Left hindlimb (tissue), 1 donor: ENCODE results near the gene ACE.

Source experiments
- DNase-seq: peaks from one replicate; pipeline ENCODE4 v3.0.0-alpha.2; 2018

Gene ACE

DNA sequence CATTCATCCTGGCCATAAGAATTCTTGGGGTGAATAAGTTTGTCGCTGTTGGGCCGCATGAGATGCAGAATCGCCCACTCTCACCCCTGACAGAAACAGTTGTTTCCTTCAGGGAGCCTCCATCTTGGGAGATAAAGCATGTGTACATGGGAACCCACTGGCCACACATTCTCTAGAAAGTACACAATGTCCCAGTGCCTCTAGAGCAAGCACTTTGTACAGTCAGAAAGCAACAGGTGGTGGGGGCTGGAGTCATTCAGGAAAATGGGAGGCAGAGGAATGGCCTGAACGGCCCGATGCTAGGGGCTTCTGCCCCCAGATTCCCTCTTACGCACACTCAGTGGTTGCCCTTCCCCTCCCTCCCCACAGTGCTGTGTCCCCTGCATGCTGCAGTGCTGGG lies 16.1 kb downstream of the ACE start:
- DNase-seq = no peak

DNA sequence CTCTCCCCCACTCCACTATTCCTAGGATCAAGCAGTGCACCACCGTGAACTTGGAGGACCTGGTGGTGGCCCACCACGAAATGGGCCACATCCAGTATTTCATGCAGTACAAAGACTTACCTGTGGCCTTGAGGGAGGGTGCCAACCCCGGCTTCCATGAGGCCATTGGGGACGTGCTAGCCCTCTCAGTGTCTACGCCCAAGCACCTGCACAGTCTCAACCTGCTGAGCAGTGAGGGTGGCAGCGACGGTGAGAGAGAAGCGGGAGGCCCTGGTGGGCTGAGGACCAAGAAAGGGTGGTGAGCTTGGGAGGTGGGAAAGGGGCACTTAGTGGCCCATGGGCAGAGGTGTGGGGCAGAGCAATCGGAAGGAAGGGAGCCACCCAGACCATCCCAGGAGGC lies 16.6 kb downstream of the ACE start:
- no peak for DNase-seq

DNA sequence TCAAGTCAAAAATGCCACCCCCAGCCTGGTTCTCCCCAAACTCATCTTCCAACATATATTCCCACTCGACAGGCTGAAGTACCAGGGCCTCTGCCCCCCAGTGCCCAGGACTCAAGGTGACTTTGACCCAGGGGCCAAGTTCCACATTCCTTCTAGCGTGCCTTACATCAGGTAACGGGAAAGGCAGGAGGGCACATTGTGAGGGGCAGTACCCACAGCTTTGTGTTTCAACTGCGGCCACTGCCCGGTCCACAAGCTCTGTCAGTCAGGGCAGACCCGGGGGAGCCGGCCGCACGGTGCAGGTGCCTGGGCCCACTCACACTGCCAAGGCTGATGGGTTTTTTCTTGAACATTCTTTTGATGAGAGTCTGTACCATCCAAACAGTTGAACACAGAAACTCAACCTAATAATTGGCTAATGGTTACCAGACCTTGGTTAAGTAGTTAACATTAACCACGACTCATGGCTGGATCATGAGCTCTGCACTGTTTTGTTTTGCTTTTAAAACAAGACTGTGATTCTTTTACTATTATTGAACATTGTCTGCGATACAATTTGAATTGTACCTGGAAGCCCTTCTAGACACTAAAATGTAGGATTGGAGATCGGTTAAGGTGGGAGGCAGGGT lies 17.6 kb downstream of the ACE start:
- no peak for DNase-seq

DNA sequence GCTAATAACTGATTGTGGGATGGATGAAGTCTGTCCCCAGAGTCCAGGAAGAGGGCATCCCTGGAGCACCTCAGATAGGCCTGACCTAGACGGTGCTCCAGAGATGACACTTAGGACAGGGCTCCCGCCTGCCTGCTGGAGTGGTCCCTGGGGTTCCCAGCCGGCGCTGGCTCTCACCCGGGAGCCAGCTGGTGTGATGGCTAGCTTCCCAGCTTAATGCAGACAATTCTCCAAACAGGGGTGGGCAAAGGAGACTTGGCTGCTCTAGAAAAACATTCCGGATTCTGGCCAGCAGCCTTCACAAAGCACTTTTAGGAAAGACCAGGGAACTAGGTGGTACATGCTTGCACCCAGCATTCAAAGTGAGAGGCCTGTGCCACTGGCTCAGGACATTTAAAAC lies 18.6 kb downstream of the ACE start:
- DNase-seq = no peak

DNA sequence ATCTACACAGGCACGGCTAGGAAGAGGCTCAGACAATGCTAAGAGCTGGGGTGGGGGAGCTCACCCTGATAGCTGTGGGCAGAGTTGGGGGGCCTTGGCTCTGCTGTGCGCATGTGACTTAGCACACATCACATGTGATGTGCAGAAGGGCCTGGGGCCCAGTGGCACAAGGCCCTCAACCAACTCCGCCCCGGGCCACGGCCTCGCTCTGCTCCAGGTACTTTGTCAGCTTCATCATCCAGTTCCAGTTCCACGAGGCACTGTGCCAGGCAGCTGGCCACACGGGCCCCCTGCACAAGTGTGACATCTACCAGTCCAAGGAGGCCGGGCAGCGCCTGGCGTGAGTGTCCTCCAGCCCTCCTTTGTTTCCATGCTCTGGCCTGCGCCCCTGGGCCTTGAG lies 19.3 kb downstream of the ACE start:
- DNase-seq = no peak

DNA sequence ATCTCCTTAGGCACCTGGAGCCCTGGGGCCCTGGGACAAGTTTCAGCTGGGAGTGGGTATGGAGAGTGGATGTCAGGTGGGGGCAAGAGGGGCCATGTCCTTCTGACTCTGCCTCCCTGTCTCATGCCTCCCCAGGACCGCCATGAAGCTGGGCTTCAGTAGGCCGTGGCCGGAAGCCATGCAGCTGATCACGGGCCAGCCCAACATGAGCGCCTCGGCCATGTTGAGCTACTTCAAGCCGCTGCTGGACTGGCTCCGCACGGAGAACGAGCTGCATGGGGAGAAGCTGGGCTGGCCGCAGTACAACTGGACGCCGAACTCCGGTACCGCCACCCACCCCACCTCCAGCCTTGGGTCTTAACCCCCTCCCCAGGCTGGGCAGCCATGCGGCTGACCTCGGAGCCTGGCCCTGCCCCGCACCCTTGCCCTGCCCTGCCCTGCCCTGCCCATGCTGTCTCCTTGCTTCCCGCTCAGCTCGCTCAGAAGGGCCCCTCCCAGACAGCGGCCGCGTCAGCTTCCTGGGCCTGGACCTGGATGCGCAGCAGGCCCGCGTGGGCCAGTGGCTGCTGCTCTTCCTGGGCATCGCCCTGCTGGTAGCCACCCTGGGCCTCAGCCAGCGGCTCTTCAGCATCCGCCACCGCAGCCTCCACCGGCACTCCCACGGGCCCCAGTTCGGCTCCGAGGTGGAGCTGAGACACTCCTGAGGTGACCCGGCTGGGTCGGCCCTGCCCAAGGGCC lies 20.0 kb downstream of the ACE start:
- DNase-seq = no peak

DNA sequence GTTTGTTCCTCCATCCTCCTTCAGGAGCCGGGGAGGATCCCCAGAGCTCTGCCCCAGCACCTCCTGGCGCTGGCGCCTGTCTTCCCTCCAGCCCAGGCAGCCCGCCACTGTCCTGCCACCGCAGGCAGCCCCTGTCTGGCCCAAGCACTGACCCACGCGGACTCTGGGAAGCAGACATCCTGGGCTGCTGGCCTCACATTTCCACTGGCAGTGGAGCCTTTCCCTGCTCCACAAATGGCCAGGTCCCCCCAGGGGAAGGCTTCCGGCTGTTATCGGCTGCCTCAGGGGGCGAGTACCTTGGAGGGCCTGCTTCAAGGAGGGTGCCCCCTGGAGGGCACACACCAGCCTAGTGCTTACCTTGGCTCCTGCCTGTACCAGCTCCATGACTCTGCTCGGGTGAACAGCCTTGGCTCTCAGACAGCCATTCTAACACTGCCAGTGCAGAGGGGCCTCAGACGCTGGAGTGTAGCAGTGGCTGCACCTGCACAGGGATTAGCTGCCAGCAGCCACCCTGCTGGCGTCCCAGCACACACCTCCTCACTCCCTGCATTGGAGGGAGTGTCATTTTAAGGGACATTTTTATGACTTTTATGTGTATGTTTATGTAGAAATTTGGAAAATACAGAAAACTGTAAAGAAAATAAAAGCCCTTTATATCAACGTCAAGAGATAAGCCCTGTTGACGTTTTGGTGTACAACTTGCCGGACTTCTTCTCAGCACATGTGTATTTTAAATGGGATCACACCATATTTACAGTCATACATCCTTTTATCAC lies 21.0 kb downstream of the ACE start:
- no peak for DNase-seq

DNA sequence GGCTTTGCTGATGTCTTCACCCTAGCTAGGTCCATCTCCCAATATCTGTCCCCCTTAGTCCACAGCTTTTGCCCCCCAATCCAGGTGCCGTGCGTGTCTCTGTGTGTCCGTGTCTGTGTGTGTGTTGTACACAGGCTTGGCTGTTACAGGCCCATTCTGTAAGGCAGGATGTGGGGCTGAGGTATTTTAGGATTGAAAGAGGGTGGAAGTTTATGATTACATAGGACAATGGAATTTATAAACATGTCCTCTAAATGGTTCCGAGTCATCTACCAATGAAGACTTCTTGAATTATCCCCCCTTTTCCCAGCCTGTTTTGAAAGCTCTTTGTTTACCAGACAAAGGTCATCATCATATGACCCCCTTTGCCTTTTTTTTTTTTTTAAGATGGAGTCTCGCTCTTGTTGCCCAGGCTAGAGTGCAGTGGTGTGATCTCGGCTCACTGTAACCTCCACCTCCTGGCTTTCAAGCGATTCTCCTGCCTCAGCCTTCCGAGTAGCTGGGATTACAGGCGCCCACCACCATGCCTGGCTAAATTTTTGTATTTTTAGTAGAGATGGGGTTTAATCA lies 21.9 kb downstream of the ACE start:
- no peak for DNase-seq

DNA sequence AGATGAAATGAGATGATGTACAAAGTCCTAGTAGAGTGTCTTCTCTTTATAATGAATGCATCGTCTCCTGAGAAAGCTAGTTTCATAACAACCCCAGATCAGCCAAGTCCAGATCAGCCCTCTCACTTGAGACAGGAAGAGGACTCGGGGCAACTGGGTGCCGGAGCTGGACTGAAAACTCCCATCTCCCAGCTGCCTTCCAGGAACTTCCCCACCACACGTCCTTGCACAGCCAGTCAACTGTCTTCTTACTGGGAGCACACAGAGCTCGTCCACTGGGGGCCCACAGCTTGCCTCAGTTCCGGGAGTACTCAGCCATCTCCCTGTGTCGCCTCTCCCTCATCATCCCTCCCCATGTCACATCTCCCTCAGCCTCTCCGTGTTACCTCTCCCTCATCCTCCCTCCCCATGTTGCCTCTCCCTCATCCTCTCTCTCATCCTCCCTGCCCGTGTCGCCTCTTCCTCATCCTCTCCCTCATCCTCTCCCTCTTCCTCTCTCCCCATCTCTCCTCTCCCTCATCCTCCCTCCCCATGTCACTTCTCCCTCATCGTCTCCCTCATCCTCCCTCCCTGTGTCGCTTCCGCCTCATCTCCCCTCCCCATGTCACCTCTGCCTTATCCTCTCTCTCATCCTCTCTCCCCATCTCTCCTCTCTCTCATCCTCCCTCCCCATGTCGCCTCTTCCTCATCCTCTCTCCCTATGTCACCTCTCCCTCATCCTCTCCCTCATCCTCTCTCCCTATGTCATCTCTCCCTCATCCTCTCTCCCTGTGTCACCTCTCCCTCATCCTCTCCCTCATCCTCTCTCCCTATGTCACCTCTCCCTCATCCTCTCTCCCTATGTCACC lies 23.9 kb downstream of the ACE start:
- no peak for DNase-seq

DNA sequence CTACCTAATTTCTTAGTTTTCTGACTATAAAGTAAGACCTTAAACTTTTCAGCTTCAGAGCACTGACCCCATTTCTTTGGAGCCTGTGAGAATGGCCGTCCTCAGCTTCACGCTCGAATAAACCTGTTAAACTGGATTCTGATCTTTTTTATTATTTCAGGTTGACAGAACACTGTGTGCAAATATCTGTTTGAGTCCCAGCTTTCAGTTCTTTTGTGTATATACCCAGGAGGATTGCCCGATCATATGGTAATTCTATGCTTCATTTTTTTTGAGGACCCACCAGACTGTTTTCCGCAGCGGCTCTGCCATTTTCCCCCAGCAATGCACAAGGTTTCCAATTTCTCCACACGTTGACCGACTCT lies 26.5 kb downstream of the ACE start:
- no peak for DNase-seq

DNA sequence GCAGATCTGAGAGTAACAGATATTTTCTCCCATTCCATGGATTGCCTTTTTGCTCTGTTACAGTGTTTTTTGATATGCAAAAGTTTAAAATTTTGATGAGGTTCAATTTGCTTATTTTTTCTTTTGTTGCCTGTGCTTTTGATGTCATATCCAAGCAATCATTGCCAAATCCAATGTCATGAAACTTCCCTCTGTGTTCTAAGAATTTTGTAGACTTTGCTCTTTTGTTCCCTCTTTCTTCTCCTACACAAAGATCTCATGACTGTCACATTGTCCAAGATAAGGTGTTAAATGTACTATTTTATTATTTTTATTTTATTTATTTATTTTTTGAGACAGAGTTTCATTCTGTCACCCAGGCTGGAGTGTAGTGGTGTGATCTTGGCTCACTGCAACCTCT lies 27.4 kb downstream of the ACE start:
- no peak for DNase-seq

DNA sequence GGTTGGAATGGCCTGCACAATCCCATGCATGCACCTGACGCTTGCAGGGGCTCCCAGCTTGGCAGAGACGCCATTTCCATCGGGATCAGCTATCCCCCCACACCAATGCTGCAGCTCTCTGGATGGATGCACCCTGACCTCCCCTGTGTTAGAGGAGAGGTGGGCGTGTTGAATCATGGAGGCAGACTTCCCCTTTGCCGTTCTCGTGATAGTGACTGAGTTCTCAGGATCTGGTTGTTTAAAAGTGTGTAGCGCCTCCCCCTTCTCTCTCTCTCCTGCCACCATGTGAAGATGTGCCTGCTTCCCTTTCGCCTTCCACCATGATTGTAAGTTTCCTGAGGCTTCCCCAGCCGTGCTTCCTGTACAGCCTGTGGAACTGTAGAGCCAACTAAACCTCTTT lies 28.5 kb downstream of the ACE start:
- DNase-seq = no peak

DNA sequence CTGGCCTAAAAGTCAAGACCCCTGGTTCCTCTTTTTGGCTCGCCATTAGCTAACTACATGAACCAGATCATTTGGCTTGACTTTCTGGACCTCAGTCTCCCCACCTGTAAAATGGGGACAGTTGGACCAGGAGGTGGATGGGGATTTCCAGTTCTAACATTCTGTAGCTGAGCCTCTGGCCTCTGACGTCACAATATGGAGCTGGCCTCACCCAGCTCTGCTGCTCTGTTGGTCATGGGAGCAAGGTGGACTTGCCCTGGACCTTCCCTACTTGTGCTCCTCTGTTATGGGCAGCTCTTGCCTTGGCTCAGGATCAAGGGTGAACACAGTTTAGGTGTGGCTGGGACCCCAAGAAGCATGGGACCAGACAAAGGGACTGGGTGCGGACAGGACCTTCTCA lies 29.8 kb downstream of the ACE start:
- no peak for DNase-seq

DNA sequence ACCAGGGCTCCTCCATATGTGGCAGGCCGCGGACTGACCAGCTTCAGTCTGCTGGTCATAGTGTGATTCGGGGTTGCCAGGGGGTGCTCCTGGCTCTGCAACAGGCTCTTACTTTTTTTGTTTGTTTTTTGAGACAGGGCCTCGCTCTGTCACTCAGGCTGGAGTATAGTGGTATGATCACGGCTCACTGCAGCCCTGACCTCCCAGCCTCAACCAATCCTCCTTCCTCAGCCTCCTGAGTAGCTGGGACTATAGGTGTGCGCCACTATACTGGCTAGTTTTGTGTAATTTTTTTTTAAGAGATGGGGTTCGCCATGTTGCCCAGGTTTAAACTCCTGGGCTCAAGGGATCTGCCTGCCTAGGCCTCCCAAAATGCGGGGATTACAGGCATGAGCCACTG lies 34.5 kb downstream of the ACE start:
- no peak for DNase-seq

DNA sequence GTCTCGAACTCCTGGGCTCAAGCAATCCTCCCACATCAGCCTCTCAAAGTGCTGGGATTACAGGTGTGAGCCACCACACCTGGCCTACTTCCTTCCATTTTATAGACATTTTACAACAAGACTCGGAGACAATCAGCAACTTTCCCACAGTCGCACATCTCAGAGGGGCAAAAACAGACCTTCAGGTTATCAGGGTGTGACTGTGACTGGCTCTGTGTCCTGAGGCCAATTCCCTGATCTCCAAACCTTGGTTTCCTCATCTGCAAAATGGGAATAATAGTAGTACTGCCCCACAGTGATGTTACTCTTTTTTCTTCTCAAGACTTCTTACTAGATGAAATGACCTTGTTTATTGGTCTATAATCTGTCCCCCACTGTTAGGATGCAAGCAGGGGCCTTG lies 35.5 kb downstream of the ACE start:
- no peak for DNase-seq

DNA sequence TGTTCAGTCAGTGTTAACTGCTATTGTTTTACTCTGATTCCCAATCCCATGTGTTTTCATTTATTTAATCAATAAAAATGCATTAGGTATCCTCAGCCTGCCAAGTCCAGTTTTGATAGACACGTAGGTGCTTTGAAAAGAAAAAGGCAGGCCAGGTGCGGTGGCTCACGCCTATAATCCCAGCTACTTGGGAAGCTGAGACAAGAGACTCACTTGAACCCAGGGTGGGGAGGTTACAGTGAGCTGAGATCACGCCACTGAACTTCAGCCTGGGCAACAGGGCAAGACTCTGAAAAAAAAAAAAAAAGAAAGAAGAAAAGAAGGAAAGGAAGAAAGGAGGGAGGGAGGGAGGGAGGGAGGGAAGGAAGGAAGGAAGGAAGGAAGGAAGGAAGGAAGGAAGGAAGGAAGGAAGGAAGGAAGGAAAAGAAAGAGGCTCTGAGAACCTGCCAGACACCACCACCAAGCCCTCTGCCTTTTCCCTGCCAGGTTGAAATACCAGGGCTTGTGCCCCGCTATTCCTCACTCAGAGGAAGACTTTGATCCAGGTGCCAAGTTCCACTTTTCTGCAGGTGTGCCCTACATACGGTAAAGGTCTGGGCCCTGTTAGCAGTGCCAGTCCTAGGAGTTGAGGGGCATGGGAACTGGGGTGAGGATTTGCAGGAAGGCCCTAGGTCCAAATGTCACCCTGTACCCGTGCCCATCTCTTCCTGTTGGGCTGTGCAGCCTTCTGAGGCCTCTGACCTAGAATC lies 36.2 kb downstream of the ACE start:
- DNase-seq = no peak

DNA sequence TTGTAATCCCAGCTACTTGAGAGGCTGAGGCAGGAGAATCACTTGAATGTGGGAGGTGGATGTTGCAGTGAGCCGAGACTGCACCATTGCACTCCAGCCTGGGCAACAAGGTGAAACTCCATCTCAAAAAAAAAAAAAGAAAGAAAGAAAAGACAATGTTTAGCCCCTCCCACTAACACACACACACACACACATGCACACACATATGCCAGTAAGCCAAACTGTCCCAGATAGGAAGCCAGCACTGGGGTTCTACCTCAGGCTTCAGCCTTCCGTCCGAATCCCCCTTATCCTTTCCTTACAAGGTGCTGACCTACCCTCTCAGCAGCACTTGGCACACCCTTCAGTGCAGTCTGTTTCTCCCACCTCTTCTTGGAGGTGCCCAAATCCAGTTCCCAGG lies 37.6 kb downstream of the ACE start:
- DNase-seq = no peak

DNA sequence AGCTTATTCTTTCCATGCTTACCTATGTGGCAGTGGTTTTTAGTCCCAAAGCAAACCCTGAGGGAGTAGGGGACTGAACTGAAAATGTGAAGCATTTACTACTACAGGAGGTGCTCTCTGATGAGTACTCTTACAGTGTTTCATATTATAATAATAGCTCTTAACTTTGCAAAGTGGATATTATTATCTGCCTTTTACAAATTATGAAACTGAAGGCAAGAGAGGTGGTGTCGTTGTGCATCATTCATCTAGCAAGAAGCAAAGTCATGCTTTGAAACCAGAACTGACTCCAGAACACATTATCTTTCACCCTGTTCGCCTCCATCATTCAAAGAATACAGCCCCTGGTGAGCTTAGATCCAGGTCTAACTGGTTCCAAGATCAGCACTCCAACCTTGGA lies 38.1 kb downstream of the ACE start:
- DNase-seq = no peak

DNA sequence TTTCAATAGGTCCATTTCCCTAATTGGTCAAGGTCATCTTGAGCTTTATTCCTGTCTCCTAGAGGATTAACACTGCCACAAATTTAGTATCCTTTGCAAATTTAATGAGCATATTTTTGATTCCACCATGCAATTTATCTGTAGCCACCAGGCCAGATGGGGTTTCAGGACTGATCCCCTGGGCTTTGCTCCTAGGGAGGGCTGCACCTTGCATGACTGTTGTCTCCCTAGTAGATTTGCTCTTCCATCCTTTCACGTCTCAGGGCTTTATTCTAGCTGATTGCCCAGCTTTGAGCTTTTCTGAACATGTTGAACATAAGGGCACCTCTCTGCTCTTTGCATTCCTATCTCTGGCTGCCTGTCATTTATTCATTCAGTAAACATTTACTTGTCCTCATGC lies 38.6 kb downstream of the ACE start:
- DNase-seq = no peak

DNA sequence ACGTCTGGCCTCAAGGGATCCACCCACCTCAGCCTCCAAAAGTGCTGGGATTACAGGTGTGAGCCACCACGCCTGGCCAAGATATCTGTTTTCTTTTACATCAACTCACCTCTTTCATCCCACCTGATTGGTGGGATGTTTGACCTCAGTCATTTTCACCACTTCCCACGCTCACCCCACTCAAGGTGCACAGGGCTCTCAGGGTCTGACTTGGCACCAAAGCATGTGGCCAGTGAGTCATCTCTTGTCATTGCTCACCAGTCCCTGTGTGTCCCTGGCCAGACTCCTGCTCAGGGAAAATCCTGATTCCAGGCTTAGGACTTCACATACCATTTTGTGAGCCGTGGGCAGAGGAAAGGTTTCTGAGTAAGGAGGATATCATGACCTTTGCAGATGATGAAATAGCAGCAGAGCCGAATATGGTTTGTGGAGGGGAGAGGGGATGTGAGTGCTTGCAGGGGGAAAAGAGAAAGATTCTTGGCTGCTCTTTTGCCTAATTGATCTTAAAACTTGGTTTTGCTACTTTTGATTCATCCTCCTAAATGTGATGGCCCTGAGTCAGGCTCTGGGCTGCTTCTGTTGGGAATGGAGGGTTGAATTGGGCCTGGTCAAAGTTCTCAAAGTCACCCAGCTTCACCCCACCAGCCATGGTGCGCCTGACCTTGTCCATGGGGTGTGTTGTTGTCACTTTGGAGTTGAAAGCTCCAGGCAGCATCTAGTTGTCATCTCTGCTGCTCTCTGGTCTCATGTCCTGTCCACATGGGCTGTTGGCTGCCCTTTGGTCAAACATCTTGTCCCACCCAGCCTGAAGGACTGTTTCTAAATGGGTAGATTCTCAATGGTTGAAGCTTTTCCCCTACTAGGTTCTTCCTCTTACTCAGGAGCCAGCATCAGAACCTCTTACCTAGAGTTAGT lies 40.3 kb downstream of the ACE start:
- no peak for DNase-seq
